ENCODE measurements around the gene ISG15. TPM values are rescaled to one million over a fixed set of nuclear protein-coding genes. Genes with fewer than 3 reads are reported as not detected.

Gene ISG15
- total and polyA plus RNA-seq, 9 of the 15 experiments (the other 6 are each of a cell fraction or from before 2014, with no cell fraction given): 0.40 to 58.3 (median 12.2) TPM

DNA sequence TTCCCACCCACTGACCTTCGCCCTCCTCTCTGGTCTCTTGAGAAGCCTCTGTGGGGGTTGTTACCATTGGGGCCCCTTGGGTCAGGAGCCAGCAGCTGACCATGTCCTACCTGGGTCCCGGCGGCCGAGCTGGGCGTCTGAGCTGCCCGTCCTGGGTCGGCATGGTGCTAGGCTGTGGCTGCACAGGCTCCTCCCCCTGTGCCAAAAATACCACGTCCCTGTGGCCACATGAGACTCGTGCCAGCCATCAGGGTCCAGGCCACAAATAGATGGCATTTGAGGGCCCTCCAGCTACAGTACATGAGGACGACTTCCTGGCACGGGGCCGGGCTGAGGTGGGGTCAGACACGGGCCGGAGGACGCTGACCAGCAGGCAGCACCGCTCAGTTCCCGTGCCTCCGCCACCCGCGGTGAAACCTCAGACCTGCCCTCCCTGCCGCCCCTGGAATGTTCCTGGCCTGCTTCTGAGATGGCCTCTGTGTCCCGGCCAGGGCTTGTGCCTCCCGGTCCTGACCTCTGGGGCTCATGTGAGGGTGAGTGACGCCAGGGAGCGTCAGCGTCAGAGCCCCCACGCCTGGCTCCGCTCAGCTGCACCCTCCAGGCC, 31.2 kb upstream of the ISG15 start, which contains the start of gene PERM1:
Gene PERM1, minus strand, starts transcription at position 139 of the 604 bp plus-strand sequence. CDS start 1,064 bp downstream, outside the sequence.
- H3K27ac ChIP-seq (ENCODE audit: extremely low read depth, low read depth, low read length): no peak within 1 kb of the TSS
- H3K4me2 ChIP-seq (ENCODE audit: insufficient read depth, low read length): no peak within 1 kb of the TSS
- in situ Hi-C loops (cut with MboI): loop anchor here (10.0 kb wide), 1 partner anchor 83 kb away; no protein-coding TSS in a partner anchor
- H3K4me1 ChIP-seq (replicated peaks in 1 of 2; ENCODE audit: control insufficient read depth in 2 of 2, insufficient read depth in 2 of 2, low read length in 2 of 2): peaks cover 0 to 62% of the 10 kb centered on the region in 2 experiments; a peak in 3 of 5 replicates
- DNase-seq (ENCODE audit: extremely low read depth in 1 of 4, low spot score in 3 of 4): no peak
- WGBS (ENCODE audit: insufficient coverage, low coverage, missing lambda C conversion rate): 7% methylated on average over 25 of the region's 28 CpGs
- no peaks in the 10 kb centered on the region for H3K9me3 ChIP-seq (replicated peaks; ENCODE audit: control insufficient read depth, insufficient read depth, low read depth, low read length)
- intact Hi-C loops (cut with micrococcal nuclease): loop anchor here (10.0 kb wide), 1 partner anchor 313 kb away; no protein-coding TSS in a partner anchor
- H3K4me3 ChIP-seq: no peak within 1 kb of the TSS
- peak within 1 kb of the TSS in 1 of 2 experiments; percentile 67; a peak in 2 of 4 replicates for H3K9ac ChIP-seq (ENCODE audit: insufficient read depth in 1 of 2, low read depth in 2 of 2, low read length in 2 of 2)
- no peak for TF ChIP-seq CXXC5 (CRISPR knock-in tag; IDR thresholded peaks at IDR 0.05)
- TF ChIP-seq CREB1 (IDR thresholded peaks at IDR 0.05): no peak
- 0 out of 2 replicates have a peak, but pooled peaks have one; percentile 16 for TF ChIP-seq CREB1 (CRISPR knock-in tag; IDR thresholded peaks at IDR 0.05)
- TF ChIP-seq HMG20B (CRISPR knock-in tag; IDR thresholded peaks at IDR 0.05): no peak
- no peak for TF ChIP-seq LCOR (CRISPR knock-in tag; IDR thresholded peaks at IDR 0.05)
- no peak for TF ChIP-seq ATF1 (CRISPR knock-in tag; IDR thresholded peaks at IDR 0.05)
- TF ChIP-seq ATF1 (tag; IDR thresholded peaks at IDR 0.05): 0 out of 2 replicates have a peak, but pooled peaks have one; percentile 16
- TF ChIP-seq HCFC1 (IDR thresholded peaks at IDR 0.05; ENCODE audit: low read depth, low read length): no peak
- no peak for TF ChIP-seq CC2D1A (IDR thresholded peaks at IDR 0.05)
- no peak for TF ChIP-seq EGR1 (conservative IDR thresholded peaks at IDR 0.05)
- TF ChIP-seq RB1 (IDR thresholded peaks at IDR 0.05; ENCODE audit: low read depth): no peak
- CTCF ChIA-PET (ENCODE audit: low intra/inter-chr PET ratio): interaction anchor here (2.9 kb wide), 1 partner anchor 82 kb away, joined by 27 read pairs; no protein-coding TSS in a partner anchor
- peaks cover 39 to 60% of the 10 kb centered on the region in 2 experiments; a peak in 4 of 5 replicates for H3K27me3 ChIP-seq (ENCODE audit: control insufficient read depth in 2 of 2, insufficient read depth in 2 of 2, low read length in 2 of 2)
- no peaks in the 10 kb centered on the region for H3K9me1 ChIP-seq (ENCODE audit: control insufficient read depth, insufficient read depth, low read length)
- POLR2A ChIA-PET: interaction anchor here (0.7 to 1.7 kb wide), 5 partner anchors 11 to 224 kb away, joined by 3 to 8 read pairs (median 4); partner anchors contain the start of genes PLEKHN1 and TNFRSF18
- peaks cover 13% of the 10 kb centered on the region for H4K20me1 ChIP-seq (replicated peaks; ENCODE audit: control insufficient read depth, insufficient read depth, low read length)
- ATAC-seq: no peak
- no peaks in the 10 kb centered on the region for H3K36me3 ChIP-seq (ENCODE audit: control insufficient read depth, insufficient read depth, low read length)
- no peak within 1 kb of the TSS for H2AFZ ChIP-seq (ENCODE audit: low read depth, low read length)
- H3K79me2 ChIP-seq (ENCODE audit: control insufficient read depth, insufficient read depth, low read length): no peaks in the 10 kb centered on the region
- no peak for FAIRE-seq
- no TSS peak for BruUV-seq (replicated peaks)
